ENCODE results near the gene HMGN2. TPM values are rescaled to one million over a fixed set of nuclear protein-coding genes. Genes with fewer than 3 reads are reported as not detected.

The HMGN2 gene
- 607 TPM for polyA plus RNA-seq (2013, experiment 1 of 2; ENCODE audit: insufficient read length)
- 621 TPM for polyA plus RNA-seq (2013, experiment 2 of 2; ENCODE audit: insufficient read length)

- DNase-seq = peak; percentile 89
These were observed at the start of gene HMGN2 for GRCh38 chr1:26472320-26472900. TSS of gene HMGN2 (plus strand) at chr1:26472440. CDS start at chr1:26472613, 173 bp downstream.

GRCh38 chr1:26429721-26430120 is 42.5 kb upstream of the HMGN2 start:
- DNase-seq = no peak

- DNase-seq = peak; percentile 98
These were observed 40.1 kb upstream of the HMGN2 start, which contains the start of gene DHDDS for GRCh38 chr1:26431979-26432695. TSS of gene DHDDS (plus strand) at chr1:26432321. CDS start at chr1:26432946, 625 bp downstream.

GRCh38 chr1:26432793-26433192 is 39.4 kb upstream of the HMGN2 start:
- DNase-seq = no peak

GRCh38 chr1:26434161-26434752 is 38.0 kb upstream of the HMGN2 start:
- DNase-seq = no peak

GRCh38 chr1:26438041-26438440 is 34.2 kb upstream of the HMGN2 start:
- DNase-seq = no peak

GRCh38 chr1:26440259-26440658 is 32.0 kb upstream of the HMGN2 start:
- no peak for DNase-seq

GRCh38 chr1:26449868-26450267 is 22.4 kb upstream of the HMGN2 start:
- DNase-seq = no peak

- no peak for DNase-seq
These were observed 21.3 kb upstream of the HMGN2 start for GRCh38 chr1:26450908-26451307.

- DNase-seq = no peak
These were observed 19.6 kb upstream of the HMGN2 start for GRCh38 chr1:26452459-26453183.

GRCh38 chr1:26459148-26459547 is 13.1 kb upstream of the HMGN2 start:
- DNase-seq = no peak

- no peak for DNase-seq
These were observed 12.6 kb upstream of the HMGN2 start for GRCh38 chr1:26459573-26460031.

GRCh38 chr1:26468911-26469310 is 3.3 kb upstream of the HMGN2 start:
- DNase-seq = no peak

- no peak for DNase-seq
These were observed 2.7 kb upstream of the HMGN2 start for GRCh38 chr1:26469558-26469957.

- no peak for DNase-seq
These were observed 1.3 kb upstream of the HMGN2 start for GRCh38 chr1:26470878-26471497.

- DNase-seq = peak; percentile 77
These were observed 531 bp upstream of the HMGN2 start for GRCh38 chr1:26471498-26472319.

- peak; percentile 93 for DNase-seq
These were observed 933 bp downstream of the HMGN2 start for GRCh38 chr1:26472901-26473845.

- no peak for DNase-seq
These were observed 2.6 kb downstream of the HMGN2 start for GRCh38 chr1:26474818-26475217.

- DNase-seq = no peak
These were observed 3.7 kb downstream of the HMGN2 start for GRCh38 chr1:26475989-26476388.

- no peak for DNase-seq
These were observed 4.7 kb downstream of the HMGN2 start for GRCh38 chr1:26476958-26477357.

Measured in fibroblast of skin of abdomen (primary cell).